Adrenal gland (tissue), 5 donors: ENCODE measurements around the gene UFD1.

ENCODE experiments used
- POLR2A ChIP-seq, 2 donors: fragments of 450-650 bp; IDR thresholded peaks; one replicate each; pipeline ENCODE4 v1.6.1; 2017; ENCODE audit warnings: antibody characterized with exemption in 2 of 2, mild to moderate bottlenecking in 2 of 2, moderate library complexity in 1 of 2
- TF ChIP-seq, protein P1 (sequence below), 6 experiments: fragments of 450-650 bp in 4 of 6; fragments of 200-600 bp in 2 of 6; sonication (generic) in 1 of 6; IDR thresholded peaks; 1 replicate in 5 of 6; 2 replicates in 1 of 6; pipeline versions ENCODE4 v1.5.1 to v1.8.0; 2016 to 2021; ENCODE audit warnings: antibody characterized with exemption in 6 of 6, mild to moderate bottlenecking in 2 of 6, moderate library complexity in 1 of 6
- donor health status: DM: no; HTN: no; CAD: no.

- TF ChIP-seq, protein P1, sequence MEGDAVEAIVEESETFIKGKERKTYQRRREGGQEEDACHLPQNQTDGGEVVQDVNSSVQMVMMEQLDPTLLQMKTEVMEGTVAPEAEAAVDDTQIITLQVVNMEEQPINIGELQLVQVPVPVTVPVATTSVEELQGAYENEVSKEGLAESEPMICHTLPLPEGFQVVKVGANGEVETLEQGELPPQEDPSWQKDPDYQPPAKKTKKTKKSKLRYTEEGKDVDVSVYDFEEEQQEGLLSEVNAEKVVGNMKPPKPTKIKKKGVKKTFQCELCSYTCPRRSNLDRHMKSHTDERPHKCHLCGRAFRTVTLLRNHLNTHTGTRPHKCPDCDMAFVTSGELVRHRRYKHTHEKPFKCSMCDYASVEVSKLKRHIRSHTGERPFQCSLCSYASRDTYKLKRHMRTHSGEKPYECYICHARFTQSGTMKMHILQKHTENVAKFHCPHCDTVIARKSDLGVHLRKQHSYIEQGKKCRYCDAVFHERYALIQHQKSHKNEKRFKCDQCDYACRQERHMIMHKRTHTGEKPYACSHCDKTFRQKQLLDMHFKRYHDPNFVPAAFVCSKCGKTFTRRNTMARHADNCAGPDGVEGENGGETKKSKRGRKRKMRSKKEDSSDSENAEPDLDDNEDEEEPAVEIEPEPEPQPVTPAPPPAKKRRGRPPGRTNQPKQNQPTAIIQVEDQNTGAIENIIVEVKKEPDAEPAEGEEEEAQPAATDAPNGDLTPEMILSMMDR (IDR thresholded peaks at IDR 0.05), result no peak
- no peak for TF ChIP-seq POLR2A (IDR thresholded peaks at IDR 0.05)
Observed at GRCh38 chr22:19466126-19466716, 12.8 kb downstream of the UFD1 start.
